GM12801 (cell line): ENCODE results near the gene NEAT1.

Source experiments
- TF ChIP-seq, protein P1 (sequence below): IDR thresholded peaks from one replicate; pipeline ENCODE4 v1.5.1; 2011; ENCODE audit warnings: control low read depth; ENCODE audit not compliant: insufficient read length; ENCODE audit errors: extremely low read depth

NEAT1 gene

DNA sequence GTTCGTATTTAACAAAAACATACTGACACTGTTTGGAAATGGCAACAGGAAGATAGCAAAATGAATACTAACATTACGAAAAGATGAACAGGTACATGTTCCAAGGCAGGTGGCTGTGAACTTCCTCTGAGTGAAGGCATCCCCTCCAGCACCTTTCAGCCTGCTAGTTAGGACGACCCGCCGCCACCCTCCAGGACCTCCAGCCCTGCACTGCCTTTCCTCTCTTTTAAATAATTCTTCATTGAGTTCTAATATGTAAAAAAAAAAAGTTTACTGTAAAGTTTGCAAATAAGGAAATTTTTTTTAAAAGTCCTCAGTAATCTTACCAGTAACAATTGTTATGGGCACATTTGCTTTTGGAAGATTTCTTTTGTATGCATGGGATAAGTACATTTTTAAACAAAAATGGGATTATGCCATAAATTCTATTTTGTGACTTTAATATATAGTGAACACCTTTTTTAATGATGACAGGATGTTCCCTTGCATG is 6.0 kb downstream of the NEAT1 start:
- TF ChIP-seq, protein P1, sequence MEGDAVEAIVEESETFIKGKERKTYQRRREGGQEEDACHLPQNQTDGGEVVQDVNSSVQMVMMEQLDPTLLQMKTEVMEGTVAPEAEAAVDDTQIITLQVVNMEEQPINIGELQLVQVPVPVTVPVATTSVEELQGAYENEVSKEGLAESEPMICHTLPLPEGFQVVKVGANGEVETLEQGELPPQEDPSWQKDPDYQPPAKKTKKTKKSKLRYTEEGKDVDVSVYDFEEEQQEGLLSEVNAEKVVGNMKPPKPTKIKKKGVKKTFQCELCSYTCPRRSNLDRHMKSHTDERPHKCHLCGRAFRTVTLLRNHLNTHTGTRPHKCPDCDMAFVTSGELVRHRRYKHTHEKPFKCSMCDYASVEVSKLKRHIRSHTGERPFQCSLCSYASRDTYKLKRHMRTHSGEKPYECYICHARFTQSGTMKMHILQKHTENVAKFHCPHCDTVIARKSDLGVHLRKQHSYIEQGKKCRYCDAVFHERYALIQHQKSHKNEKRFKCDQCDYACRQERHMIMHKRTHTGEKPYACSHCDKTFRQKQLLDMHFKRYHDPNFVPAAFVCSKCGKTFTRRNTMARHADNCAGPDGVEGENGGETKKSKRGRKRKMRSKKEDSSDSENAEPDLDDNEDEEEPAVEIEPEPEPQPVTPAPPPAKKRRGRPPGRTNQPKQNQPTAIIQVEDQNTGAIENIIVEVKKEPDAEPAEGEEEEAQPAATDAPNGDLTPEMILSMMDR, result no peak

DNA sequence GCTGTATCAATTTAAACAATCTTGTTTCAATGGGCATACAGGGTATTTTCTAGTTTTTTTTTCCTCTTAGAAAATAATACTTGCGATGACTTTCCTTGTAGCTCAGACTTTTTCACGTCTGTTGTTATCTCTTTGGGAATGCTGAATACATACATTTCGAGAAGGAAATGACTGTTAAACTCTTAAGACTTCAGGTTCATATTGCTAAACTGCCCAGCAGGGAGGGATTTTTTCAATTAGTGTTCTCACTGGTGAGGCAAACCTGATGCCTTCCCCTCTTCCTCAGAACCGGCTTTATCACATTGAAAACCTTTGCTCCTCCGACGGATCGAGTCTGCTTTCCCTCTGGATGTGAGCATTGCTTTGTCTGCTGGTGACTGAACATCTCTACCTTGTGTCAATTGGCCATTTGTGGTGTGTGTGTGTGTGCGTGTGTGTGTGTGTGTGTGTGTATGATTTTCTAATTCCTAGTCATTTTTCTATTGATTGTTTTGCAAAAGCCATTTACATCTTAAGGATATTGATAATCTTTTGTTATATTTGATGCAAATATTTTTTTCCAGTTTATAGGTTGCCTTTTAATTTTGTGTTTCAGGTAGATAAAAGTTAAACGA is 6.6 kb downstream of the NEAT1 start:
- TF ChIP-seq, protein P1, result no peak

DNA sequence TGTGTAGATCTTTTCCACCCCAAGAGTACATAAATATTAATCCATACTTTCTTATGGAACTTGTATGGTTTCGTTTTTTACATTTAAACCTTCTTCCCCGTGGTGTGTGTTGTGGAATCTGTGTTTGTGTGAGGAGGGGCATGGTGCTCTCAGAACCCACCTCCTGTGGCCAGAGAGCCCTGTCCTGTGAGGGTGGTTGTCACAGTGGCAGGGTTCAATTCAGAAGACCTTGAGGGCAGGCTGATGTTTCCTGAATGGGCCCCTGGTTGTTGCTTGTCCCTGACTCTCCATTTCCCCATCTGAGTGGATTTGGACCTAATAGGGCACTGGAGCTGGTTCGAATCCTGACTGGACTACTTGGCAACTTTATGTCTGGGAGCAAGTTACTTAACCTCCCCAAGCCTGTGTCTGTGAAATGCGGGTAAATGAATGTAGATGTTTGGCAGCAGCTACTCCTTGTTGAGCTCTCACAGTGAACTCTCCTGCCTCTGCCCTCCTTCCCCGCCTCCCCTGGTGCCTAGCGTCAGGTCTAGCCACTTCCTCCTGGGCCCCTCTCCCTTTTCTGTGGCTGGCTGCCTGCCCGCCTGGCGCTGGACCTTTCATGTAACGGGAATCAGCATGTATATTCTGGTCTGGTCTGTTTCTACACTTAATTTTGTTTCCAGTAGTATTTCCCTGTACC is 7.3 kb downstream of the NEAT1 start:
- TF ChIP-seq, protein P1, result no peak

DNA sequence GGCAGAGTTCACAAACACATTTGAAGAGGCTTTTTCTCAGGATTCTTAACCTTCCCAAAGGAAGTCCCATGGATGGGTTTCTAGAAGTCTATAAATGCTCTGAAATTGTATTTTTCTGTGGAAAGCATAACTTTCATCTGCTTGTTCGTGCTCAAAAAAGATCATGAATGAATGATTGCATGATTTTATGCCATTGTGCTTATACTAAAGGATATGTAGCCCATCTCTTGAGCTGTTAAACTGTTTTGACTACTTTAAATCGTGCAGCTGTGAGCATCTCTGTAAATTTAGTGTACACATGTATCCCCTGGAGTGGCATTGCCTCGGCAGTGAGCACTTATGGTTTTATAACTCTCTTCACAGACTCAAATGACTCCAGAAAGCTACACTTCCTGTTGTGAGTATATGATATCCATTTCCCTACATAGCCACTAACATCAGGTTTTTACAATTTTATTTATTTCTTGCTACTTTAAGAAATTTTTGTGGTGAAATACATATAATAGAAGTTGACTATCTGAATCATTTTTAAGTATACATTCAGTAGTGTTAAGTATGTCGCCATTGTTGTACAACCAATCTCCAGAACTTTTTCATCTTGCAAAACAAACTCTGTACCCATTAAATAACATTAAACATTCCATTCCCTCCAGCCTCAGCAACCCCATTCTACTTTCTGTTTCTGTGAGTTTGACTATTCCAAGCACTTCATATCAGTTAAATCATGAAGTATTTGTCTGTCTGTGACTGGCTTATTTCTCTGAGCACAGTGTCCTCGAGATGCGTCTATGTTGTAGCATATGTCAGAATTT is 8.0 kb downstream of the NEAT1 start:
- TF ChIP-seq, protein P1, result no peak

DNA sequence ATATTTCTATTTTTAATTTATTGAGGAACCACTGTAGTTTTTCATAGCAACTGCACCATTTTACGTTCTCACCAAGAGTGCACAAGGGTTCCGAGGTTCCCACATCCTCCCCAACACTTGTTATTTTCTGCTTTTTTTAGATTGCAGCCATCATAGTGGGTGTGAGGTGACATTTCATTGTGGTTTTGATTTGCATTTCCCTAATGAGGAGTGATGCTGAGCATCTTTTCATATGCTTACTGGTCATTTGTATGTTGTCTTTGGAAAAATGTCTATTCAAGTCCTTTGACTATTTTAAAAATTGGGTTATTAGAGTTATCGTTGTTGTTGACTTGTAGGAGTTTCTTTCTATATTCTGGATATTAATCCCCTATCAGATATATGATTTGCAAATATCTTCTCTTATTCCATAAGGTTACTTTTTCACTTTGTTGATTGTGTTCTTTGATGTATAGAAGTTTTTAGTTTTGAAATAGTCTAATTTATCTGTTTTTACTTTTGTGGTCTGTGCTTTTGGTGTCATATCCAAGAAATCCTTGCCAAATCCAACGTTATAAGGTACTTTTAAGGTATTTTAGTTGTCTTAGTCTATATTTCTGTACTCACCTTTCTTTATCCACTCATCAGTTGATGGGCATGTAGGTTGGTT is 9.0 kb downstream of the NEAT1 start:
- TF ChIP-seq, protein P1, result no peak

DNA sequence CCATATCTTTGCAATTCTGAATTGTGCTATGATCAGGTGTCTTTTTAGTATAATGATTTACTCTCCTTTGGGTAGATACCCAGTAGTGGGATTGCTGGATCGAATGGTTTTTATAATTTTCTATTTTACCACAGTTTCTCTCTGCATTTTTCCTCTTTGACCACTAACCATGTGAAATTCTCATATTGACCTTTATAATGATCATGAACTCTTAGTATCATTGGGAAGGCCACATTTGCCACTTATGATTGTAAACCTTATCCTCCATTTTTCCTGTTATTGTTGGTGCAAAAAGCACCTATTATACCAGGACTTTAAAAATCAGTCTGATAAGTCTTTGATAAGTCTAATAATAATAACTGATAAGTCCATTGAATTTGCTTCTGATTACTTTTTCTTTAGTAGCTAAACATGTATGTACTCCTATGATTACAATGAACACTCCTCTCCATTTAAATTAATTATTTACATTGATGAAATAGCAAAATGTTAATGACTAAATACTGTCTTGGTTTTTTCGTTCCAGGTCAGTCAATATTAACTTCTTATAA is 9.6 kb downstream of the NEAT1 start:
- TF ChIP-seq, protein P1, result no peak
